Measurements from ENCODE around the gene ATP5F1E.
"Not testable (repeated sequence)": the region's sequence is repeated elsewhere in the genome, so short reads cannot be mapped to it uniquely, and the experiment has no call there.

The ATP5F1E gene

GRCh38 chr20:58987790-58988564 lies 44.2 kb downstream of the ATP5F1E start:
- TF ChIP-seq, protein P1, sequence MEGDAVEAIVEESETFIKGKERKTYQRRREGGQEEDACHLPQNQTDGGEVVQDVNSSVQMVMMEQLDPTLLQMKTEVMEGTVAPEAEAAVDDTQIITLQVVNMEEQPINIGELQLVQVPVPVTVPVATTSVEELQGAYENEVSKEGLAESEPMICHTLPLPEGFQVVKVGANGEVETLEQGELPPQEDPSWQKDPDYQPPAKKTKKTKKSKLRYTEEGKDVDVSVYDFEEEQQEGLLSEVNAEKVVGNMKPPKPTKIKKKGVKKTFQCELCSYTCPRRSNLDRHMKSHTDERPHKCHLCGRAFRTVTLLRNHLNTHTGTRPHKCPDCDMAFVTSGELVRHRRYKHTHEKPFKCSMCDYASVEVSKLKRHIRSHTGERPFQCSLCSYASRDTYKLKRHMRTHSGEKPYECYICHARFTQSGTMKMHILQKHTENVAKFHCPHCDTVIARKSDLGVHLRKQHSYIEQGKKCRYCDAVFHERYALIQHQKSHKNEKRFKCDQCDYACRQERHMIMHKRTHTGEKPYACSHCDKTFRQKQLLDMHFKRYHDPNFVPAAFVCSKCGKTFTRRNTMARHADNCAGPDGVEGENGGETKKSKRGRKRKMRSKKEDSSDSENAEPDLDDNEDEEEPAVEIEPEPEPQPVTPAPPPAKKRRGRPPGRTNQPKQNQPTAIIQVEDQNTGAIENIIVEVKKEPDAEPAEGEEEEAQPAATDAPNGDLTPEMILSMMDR (IDR thresholded peaks at IDR 0.05; ENCODE audit: insufficient read depth, low read length, poor library complexity, severe bottlenecking) = no peak
- no peak overlapping the region for H3K4me3 ChIP-seq (replicated peaks; ENCODE audit: low read depth, low read length)
- H3K36me3 ChIP-seq (ENCODE audit: control insufficient read depth, insufficient read depth, low read length) = peaks cover 30% of the 10 kb centered on the region

GRCh38 chr20:58986968-58987517 lies 45.1 kb downstream of the ATP5F1E start:
- DNase-seq (ENCODE audit: extremely low read depth, insufficient read length) = no peak
- TF ChIP-seq, protein P1 (IDR thresholded peaks at IDR 0.05; ENCODE audit: insufficient read depth, low read length, poor library complexity, severe bottlenecking) = no peak
- Histone ChIP-seq H3K36me3 (ENCODE audit: control insufficient read depth, insufficient read depth, low read length) (peaks cover 24% of the 10 kb centered on the region), H3K4me3 (replicated peaks; ENCODE audit: low read depth, low read length) (no peak overlapping the region), H3K27me3 (replicated peaks; ENCODE audit: control insufficient read depth, insufficient read depth, low read length) (no peaks in the 10 kb centered on the region)

More at GRCh38 chr20:58987790-58988564, 44.2 kb downstream of the ATP5F1E start:
- no peaks in the 10 kb centered on the region for H3K27me3 ChIP-seq (replicated peaks; ENCODE audit: control insufficient read depth, insufficient read depth, low read length)
- no peak for DNase-seq (ENCODE audit: extremely low read depth, insufficient read length)

GRCh38 chr20:58986286-58986967 lies 45.7 kb downstream of the ATP5F1E start:
- no peak for DNase-seq (ENCODE audit: extremely low read depth, insufficient read length)
- H3K27me3 ChIP-seq (replicated peaks; ENCODE audit: control insufficient read depth, insufficient read depth, low read length) = no peaks in the 10 kb centered on the region
- no peak overlapping the region for H3K4me3 ChIP-seq (replicated peaks; ENCODE audit: low read depth, low read length)
- peaks cover 24% of the 10 kb centered on the region for H3K36me3 ChIP-seq (ENCODE audit: control insufficient read depth, insufficient read depth, low read length)
- TF ChIP-seq, protein P1 (IDR thresholded peaks at IDR 0.05; ENCODE audit: insufficient read depth, low read length, poor library complexity, severe bottlenecking) = no peak

DNA sequence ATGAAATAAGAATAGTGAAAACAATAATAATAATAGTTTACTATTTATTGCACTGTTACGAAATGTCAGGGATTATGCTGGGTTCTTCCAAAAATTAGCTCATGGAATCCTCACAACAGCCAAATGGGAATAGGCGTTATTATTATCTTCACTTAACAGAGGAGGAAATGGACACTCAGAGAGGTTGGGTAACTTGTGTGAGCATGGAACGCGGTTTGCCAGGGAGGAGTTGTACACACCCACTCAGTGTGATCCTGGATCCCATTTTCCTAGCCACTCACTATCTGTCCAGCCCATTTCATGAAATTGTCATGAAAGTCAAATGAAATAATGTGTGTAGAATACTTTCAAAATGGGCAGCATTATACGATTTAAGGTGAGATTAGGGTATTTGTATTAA lies 46.5 kb downstream of the ATP5F1E start:
- TF ChIP-seq, protein P1 (IDR thresholded peaks at IDR 0.05; ENCODE audit: insufficient read depth, low read length, poor library complexity, severe bottlenecking) = no peak
- Histone ChIP-seq H3K36me3 (ENCODE audit: control insufficient read depth, insufficient read depth, low read length) (peaks cover 19% of the 10 kb centered on the region), H3K27me3 (replicated peaks; ENCODE audit: control insufficient read depth, insufficient read depth, low read length) (no peaks in the 10 kb centered on the region), H3K4me3 (replicated peaks; ENCODE audit: low read depth, low read length) (no peak overlapping the region)
- DNase-seq (ENCODE audit: extremely low read depth, insufficient read length) = no peak

GRCh38 chr20:58984691-58985090 lies 47.4 kb downstream of the ATP5F1E start:
- TF ChIP-seq, protein P1 (IDR thresholded peaks at IDR 0.05; ENCODE audit: insufficient read depth, low read length, poor library complexity, severe bottlenecking) = no peak
- DNase-seq (ENCODE audit: extremely low read depth, insufficient read length) = no peak
- Histone ChIP-seq H3K27me3 (replicated peaks; ENCODE audit: control insufficient read depth, insufficient read depth, low read length) (no peaks in the 10 kb centered on the region), H3K4me3 (replicated peaks; ENCODE audit: low read depth, low read length) (no peak overlapping the region), H3K36me3 (ENCODE audit: control insufficient read depth, insufficient read depth, low read length) (peaks cover 15% of the 10 kb centered on the region)

DNA sequence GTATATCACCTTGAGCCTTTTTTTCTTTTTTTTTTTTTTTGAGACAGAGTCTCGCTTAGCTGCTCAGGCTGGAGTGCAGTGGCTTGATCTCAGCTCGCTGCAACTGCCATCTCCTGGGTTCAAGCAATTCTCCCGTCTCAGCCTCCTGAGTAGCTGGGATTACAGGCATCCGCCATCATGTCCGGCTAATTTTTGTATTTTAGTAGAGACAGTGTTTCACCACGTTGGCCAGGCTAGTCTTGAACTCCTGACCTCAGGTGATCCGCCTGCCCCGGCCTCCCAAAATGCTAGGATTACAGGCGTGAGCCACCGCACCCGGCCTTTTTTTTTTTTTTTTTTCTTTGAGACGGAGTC lies 49.0 kb downstream of the ATP5F1E start:
- not testable (repeated sequence) for H3K36me3 ChIP-seq (ENCODE audit: control insufficient read depth, insufficient read depth, low read length); H3K27me3 ChIP-seq (replicated peaks; ENCODE audit: control insufficient read depth, insufficient read depth, low read length); DNase-seq (ENCODE audit: extremely low read depth, insufficient read length); H3K4me3 ChIP-seq (replicated peaks; ENCODE audit: low read depth, low read length)

Measured in GM06990 (cell line).